Activated naive CD8-positive, alpha-beta T cell (primary cell): ENCODE results near the gene TESMIN.
A peak's percentile ranks its signal among the peaks of the same experiment; 100 is the strongest.

Source experiments
- H3K27ac Mint-ChIP-seq: one replicate; pipeline ENCODE4 v1.8.0; 2021; ENCODE audit warnings: mixed read lengths
- H3K27me3 Mint-ChIP-seq: one replicate; pipeline ENCODE4 v1.8.0; 2021; ENCODE audit warnings: mixed read lengths
- H3K36me3 Mint-ChIP-seq: one replicate; pipeline ENCODE4 v1.8.0; 2021; ENCODE audit warnings: mixed read lengths
- H3K4me1 Mint-ChIP-seq: one replicate; pipeline ENCODE4 v1.8.0; 2021; ENCODE audit warnings: low read depth, mixed read lengths
- H3K4me3 Mint-ChIP-seq: one replicate; pipeline ENCODE4 v1.8.0; 2021; ENCODE audit warnings: mild to moderate bottlenecking, mixed read lengths
- H3K9me3 Mint-ChIP-seq: one replicate; pipeline ENCODE4 v1.8.0; 2021; ENCODE audit warnings: low read depth, mixed read lengths

The TESMIN gene

DNA sequence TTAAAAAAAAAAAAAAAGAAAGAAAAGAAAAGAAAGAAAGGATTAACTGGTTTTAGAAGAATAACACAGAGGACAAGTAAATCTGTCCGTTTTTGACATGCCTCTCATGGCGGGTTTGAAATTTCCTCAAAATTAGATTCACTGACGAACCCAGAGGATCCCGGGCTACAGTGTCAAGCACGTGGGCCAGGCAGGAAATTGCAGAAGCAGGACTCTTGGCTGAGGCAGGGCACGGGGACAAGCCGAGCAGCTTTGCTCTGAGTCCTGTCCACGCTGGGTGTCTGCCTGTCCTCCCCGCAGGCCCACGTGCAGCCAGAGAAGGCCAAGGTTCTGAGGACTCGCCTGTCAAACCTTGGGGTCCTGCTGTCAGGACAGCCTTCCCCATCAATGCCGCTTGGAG, 42.3 kb downstream of the TESMIN start:
- no peak overlapping the region for H3K4me3 Mint-ChIP-seq
- H3K36me3 Mint-ChIP-seq, result peaks cover 4% of the 10 kb centered on the region
- no peaks in the 10 kb centered on the region for H3K9me3 Mint-ChIP-seq
- H3K27me3 Mint-ChIP-seq, result no peaks in the 10 kb centered on the region
- no peak overlapping the region for H3K27ac Mint-ChIP-seq
- no peaks in the 10 kb centered on the region for H3K4me1 Mint-ChIP-seq

DNA sequence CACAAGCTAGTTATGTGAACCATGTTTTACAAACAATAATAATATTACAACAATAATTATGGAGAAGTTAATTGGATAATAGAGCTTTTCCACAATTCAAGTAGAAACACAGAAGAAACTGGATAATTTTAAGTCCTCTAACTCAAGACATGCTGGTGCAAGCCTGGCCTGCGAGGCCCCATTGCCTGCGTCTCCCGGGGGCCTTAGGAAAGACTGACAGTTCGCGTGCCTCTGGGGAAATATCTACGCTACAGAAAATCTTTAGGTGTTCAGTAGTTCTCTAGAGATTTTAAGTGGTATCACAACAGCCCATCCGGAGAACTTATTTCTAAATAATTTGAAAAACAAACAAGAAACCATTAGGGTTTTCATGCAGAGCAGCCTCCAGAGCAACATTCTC, 43.8 kb downstream of the TESMIN start:
- no peaks in the 10 kb centered on the region for H3K27me3 Mint-ChIP-seq
- no peak overlapping the region for H3K27ac Mint-ChIP-seq
- H3K4me1 Mint-ChIP-seq, result no peaks in the 10 kb centered on the region
- H3K9me3 Mint-ChIP-seq, result no peaks in the 10 kb centered on the region
- peaks cover 4% of the 10 kb centered on the region for H3K36me3 Mint-ChIP-seq
- no peak overlapping the region for H3K4me3 Mint-ChIP-seq

DNA sequence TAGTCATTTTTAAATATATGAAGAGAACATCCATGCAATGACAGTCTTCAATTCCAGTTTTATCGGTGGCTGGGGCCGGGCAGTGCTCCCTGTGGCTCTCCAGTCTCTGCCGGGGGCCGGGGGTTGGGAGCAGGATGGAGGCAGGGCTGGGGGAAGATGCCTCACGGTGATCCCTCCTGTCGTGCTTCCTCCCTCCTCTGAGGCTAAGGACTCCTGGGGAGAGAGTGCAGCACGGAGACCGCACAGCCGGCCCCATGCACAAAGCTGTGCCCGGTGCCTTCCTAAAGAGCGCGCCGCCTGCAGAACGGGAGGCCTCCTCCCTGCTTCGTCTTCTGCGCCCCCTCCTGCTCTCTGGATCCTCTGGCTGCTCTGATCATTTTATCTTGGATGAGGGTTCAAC, 46.4 kb downstream of the TESMIN start:
- Mint-ChIP-seq H3K9me3 (no peaks in the 10 kb centered on the region), H3K27me3 (peaks cover 1% of the 10 kb centered on the region), H3K36me3 (no peaks in the 10 kb centered on the region), H3K4me3 (no peak overlapping the region), H3K27ac (no peak overlapping the region), H3K4me1 (no peaks in the 10 kb centered on the region)

DNA sequence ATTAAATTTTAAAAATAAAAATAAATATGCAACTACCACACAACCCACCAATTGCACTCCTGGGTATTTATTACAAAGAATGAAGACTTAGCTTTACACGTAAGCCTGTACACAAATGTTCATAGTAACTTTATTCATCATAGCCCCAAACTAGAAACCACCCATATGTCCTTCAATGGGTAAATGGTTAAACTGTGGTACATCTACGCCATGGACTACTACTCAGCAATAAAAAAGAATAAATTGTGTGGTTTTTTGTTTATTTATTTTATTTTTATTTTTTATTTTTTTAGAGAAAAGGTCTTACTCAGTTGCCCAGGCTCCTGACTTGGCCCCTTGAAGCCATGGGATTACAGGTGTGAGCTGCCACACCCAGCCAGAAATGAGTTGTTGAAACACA, 52.3 kb downstream of the TESMIN start:
- peaks cover 5% of the 10 kb centered on the region for H3K9me3 Mint-ChIP-seq
- peaks cover 4% of the 10 kb centered on the region for H3K27me3 Mint-ChIP-seq
- no peaks in the 10 kb centered on the region for H3K4me1 Mint-ChIP-seq
- no peak overlapping the region for H3K4me3 Mint-ChIP-seq
- no peak overlapping the region for H3K27ac Mint-ChIP-seq
- H3K36me3 Mint-ChIP-seq, result peaks cover 7% of the 10 kb centered on the region

DNA sequence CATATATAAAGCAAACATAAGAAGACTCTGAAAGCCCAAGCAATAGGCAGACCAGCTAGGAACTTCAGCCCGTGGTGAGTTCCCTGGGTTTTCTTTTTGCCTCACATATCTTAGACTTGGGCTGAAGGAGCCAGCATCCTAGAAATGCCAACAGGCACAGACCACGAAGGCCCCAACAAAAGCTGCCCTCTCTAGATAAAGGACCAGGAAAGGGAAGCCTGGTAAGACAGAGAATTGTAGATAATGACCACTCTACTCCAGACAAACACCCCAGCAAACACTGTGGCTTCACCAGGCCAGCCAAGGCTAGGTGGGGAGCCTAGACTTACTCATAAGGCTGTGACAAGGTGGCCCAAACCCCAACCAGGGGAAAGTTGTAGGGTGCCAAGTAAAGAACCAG, 55.8 kb downstream of the TESMIN start:
- Mint-ChIP-seq H3K4me1 (peaks cover 12% of the 10 kb centered on the region), H3K27me3 (peaks cover 3% of the 10 kb centered on the region), H3K27ac (no peak overlapping the region), H3K36me3 (peaks cover 7% of the 10 kb centered on the region), H3K4me3 (no peak overlapping the region), H3K9me3 (peaks cover 5% of the 10 kb centered on the region)

DNA sequence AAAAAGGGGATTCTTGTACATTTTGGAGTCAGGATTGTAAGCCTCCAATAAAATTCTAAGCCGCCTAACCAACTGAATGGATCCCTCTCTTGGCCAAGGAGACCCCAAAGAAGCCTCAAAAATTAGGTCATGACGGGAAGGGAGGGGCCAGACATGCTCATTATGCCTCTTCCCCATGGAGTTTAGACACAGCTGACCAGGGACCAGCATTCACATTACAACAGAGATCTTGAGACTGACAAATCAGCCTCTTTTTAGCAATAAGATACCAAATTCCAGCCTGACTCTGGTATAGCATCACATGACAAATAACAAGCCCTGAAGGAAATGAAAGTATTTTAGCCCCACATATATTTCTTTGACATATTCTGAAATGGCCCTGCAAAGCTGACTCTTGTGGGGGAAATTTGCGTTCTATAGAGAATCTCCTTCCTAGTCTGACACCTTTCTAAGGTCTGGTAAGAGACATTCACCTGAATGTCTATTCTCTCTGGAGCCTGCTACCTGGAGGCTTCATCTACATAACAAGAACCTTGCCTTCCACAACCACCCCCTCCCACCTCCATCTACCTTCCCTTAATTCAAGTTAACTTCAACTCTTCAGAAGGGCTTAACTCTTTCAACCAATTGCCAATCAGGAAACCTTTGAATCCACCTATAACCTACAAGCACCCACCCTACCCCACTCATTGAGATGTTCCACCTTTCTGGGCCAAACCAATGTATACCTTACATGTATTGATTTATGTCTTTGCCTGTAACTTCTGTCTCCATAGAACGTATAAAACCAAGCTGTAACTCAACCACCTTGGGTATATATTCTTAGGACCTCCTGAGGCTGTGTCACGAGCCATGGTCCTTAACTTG, 56.7 kb downstream of the TESMIN start:
- H3K36me3 Mint-ChIP-seq, result peaks cover 7% of the 10 kb centered on the region
- peaks cover 20% of the 10 kb centered on the region for H3K4me1 Mint-ChIP-seq
- peaks cover 5% of the 10 kb centered on the region for H3K9me3 Mint-ChIP-seq
- H3K27ac Mint-ChIP-seq, result no peak overlapping the region
- H3K27me3 Mint-ChIP-seq, result peaks cover 3% of the 10 kb centered on the region
- no peak overlapping the region for H3K4me3 Mint-ChIP-seq

DNA sequence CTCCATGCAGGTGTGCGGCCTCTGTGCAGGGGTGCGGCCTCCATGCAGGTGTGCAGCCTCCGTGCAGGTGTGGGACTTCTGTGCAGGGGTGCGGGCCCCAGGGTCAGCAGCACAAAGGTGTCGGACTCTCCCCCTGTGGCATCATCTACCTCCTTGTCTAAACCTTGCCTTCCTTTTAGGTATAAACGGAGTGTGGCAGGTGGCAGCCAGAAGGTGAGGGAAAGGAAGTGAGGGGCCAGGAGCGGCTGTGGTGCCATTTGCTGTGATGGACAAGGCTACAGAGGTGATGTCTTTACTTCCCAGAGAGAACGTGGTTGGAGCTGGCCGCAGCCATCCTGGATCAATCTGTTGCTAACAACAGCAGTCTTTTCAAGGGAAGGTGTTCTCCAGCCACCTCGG, 57.8 kb downstream of the TESMIN start:
- peaks cover 3% of the 10 kb centered on the region for H3K27me3 Mint-ChIP-seq
- peaks cover 5% of the 10 kb centered on the region for H3K9me3 Mint-ChIP-seq
- peaks cover 23% of the 10 kb centered on the region for H3K4me1 Mint-ChIP-seq
- peaks cover 7% of the 10 kb centered on the region for H3K36me3 Mint-ChIP-seq
- H3K27ac Mint-ChIP-seq, result no peak overlapping the region
- H3K4me3 Mint-ChIP-seq, result no peak overlapping the region

DNA sequence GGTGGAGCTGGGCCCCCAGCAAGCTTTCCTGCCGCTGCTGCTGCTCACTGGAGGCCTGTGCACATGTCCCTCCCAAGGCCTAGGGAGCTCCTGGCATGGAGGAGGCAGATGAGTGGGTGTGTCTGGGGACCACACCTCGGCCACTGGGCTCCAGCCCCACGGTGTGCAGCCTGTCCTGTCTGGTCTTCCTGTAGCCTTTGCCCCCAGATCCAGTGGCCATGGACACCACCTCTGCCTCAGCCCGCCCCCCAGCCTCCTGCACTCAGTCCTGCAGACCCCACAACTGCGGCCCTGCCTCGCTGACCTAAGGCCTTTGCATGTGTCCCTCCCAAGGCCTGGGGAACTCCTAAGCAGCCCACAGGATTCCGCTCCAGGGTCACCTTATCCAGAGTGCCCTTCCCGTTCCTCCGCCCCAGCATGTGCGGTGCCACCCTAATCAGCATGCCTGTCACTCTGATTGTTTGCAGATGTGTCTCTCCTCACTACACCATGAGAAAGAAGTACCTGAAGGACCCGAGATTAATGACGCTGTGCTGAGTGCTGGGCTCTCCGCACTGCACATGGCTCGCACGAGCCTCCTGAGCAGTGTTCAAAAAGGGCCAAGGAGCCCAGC, 58.3 kb downstream of the TESMIN start:
- Mint-ChIP-seq H3K4me1 (peaks cover 23% of the 10 kb centered on the region), H3K27ac (no peak overlapping the region), H3K4me3 (no peak overlapping the region), H3K36me3 (peaks cover 7% of the 10 kb centered on the region), H3K27me3 (peaks cover 3% of the 10 kb centered on the region), H3K9me3 (peaks cover 5% of the 10 kb centered on the region)

DNA sequence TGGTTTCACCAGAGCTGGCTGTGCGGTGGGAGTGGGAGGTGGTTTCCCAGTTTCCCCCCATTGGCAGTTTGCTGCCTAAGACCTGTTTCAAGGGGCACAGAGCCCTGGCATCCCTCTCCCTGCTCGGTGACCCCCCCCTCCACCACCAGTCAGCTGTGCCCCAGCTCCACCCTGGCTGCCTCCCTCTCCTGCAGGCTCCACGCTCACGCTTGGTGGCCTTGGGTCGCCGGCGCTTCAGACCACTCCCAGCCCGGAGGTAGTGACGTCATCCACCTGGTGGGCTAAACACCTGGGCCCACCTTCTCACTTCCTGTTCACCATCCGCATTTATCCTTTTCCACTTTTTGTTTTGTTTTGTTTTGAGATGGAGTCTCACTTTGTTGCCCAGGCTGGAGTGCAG, 59.2 kb downstream of the TESMIN start:
- no peak overlapping the region for H3K4me3 Mint-ChIP-seq
- peaks cover 5% of the 10 kb centered on the region for H3K9me3 Mint-ChIP-seq
- H3K4me1 Mint-ChIP-seq, result peaks cover 23% of the 10 kb centered on the region
- H3K27ac Mint-ChIP-seq, result no peak overlapping the region
- peaks cover 2% of the 10 kb centered on the region for H3K27me3 Mint-ChIP-seq
- H3K36me3 Mint-ChIP-seq, result peaks cover 7% of the 10 kb centered on the region

DNA sequence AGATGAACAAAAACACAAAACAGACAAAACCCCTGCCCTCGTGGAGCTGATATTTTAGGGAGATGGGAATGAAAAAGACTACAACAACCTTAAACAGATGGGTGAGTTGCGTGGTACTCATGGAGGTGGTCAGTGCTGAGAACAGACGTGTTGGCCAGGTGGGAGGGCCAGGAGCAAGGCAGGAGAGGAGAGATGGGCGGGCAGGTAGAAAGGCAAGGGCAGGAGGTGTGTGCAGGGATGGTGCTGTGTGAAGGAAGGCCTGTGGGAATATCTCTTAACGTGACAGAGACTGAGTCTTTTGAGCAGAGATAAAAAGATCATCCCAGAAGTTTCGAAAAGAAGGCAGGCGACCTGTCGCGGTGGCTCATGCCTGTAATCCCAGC, 59.9 kb downstream of the TESMIN start:
- Mint-ChIP-seq H3K4me1 (peaks cover 23% of the 10 kb centered on the region), H3K27me3 (peaks cover 3% of the 10 kb centered on the region), H3K9me3 (peaks cover 4% of the 10 kb centered on the region), H3K36me3 (peaks cover 6% of the 10 kb centered on the region), H3K27ac (no peak overlapping the region), H3K4me3 (peak overlapping the region; percentile 21)

DNA sequence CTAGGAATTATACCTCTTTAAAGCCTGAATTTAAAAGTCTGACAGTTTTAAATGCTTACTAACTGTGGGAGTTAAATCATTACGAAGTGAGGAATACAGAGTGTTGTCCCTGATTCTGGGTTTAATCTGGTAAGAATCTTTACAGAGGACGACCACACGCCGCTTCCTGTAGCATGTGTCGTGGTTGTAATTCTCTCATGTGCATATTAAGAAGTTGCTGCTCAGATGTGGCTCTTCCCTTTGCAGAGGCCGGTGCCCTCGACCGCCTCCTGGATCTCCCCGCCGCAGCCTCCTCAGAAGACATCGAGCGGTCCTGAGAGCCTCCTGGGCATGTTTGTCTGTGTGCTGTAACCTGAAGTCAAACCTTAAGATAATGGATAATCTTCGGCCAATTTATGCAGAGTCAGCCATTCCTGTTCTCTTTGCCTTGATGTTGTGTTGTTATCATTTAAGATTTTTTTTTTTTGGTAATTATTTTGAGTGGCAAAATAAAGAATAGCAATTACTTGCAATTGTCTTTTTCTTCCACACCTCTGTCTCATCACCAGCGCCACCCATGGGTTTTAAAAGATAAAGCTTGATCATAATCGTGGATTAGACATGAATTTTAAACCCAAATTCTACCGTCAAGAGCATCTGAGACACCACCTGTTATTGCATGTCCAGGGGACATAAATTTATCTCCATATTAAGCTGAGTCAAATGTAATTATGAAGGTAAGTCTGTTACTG, 60.5 kb downstream of the TESMIN start:
- Mint-ChIP-seq H3K36me3 (peaks cover 3% of the 10 kb centered on the region), H3K27me3 (peaks cover 8% of the 10 kb centered on the region), H3K9me3 (no peaks in the 10 kb centered on the region), H3K4me1 (peaks cover 23% of the 10 kb centered on the region), H3K4me3 (peak overlapping the region; percentile 64), H3K27ac (no peak overlapping the region)

DNA sequence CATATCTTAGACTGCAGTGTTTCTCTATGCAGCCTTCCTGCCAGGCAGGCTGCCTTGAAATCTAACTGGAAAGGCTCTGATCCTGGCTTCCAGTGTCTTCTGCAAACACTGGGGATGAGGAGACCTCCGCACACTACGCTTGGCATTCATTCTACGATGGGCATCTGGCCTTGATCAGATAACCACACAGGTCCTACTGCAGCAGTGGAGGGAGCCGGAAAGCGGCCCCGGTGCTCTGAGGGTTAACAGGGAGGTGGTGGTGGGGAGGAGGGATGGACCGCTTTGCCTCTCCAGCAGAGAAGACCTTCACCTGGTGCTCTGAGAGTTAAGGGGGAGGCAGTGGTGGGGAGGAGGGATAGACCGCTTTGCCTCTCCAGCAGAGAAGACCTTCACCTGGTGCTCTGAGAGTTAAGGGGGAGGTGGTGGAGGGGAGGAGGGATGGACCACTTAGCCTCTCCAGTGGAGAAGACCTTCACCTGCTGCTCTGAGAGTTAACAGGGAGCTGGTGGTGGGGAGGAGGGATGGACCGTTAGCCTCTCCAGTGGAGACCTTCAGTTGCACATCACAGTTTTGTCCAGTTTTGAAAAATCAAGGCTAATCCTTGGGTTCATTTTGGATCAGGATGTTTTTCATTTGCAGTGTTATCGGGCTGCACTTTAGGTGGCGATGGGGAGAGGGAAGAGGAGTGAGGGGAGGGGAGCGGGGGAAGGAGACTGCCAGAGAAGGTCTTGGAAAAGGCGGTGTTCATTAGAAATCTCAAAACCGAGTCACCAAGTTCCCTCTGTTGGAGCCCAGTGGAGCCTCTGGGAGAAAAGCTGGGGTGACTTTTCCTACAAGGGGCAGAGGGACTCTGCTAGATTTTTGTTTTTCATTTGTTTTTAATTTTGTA, 61.3 kb downstream of the TESMIN start:
- H3K4me1 Mint-ChIP-seq, result peaks cover 23% of the 10 kb centered on the region
- peaks cover 2% of the 10 kb centered on the region for H3K36me3 Mint-ChIP-seq
- peaks cover 9% of the 10 kb centered on the region for H3K27me3 Mint-ChIP-seq
- H3K27ac Mint-ChIP-seq, result no peak overlapping the region
- H3K4me3 Mint-ChIP-seq, result peak overlapping the region; percentile 64
- no peaks in the 10 kb centered on the region for H3K9me3 Mint-ChIP-seq

DNA sequence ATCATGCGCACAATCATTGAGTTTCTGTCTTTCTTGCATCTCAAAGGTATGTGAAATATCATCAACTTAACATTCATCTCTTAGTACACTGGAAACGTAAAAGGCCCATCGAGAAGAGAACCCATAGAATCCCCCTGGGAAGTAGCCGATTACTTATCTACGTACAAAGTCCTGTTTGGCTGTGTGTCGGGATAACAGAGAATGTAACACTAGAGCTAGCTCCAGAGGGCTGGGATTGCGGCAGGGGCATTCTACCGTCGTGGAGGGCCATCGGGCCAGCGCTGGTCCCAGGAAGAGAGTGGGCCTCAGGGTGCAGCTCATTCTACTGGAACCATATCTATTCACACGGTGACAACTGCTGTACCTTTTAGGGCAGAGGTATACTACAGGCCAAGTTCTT, 62.4 kb downstream of the TESMIN start:
- Mint-ChIP-seq H3K4me1 (peaks cover 23% of the 10 kb centered on the region), H3K27me3 (peaks cover 9% of the 10 kb centered on the region), H3K4me3 (no peak overlapping the region), H3K36me3 (no peaks in the 10 kb centered on the region), H3K9me3 (no peaks in the 10 kb centered on the region), H3K27ac (no peak overlapping the region)

DNA sequence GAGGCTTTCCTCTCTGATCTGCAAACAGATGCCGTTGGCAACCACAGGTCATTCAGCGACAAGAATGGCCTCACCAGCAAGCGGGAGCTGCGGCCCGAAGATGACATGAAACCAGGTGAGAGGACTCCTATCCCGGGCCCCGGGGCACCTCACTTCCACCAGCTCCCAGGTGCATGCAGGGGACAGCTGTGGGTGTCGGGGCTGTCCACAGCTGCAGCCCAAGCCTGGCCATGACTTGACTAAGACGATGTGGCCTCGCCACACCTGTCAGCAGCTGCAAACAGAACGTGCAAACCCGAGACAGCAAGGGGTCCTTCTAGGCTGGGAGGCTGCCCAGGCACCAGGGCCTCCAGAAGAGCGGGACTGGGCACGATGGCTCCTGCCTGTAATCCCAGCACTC, 63.3 kb downstream of the TESMIN start:
- Mint-ChIP-seq H3K27me3 (peaks cover 9% of the 10 kb centered on the region), H3K27ac (no peak overlapping the region), H3K4me3 (no peak overlapping the region)

More for the DNA sequence above, 63.3 kb downstream of the TESMIN start:
- H3K4me1 Mint-ChIP-seq, result peaks cover 23% of the 10 kb centered on the region
- no peaks in the 10 kb centered on the region for H3K36me3 Mint-ChIP-seq
- no peaks in the 10 kb centered on the region for H3K9me3 Mint-ChIP-seq
